TTC549 (cell line): Measurements from ENCODE around the gene THRB.

Experiments
- FAIRE-seq: peaks from 2 replicates; lab custom pipeline; 2012; peaks lifted over from hg19 to GRCh38; lab: Jason Lieb, UNC

The THRB gene

DNA sequence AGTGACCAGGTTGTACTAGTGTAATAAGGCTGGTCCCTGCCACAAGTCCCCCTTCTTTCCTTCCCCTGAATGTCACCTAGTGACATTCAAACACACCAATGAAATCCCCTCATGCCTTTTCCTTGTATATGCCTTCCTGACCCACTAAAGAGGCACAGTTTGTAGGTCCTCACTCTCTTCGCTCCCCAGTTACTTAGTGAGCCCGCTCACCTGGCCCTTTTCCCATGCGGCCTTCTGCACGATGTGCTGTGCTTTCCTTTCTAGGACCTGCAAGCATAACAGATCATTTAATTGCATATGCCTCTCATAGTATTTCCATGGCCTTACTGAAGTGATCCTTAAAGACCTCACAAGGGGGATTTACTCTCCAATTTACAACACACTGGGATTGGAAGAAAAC lies 146.3 kb downstream of the THRB start:
- no peak for FAIRE-seq

- FAIRE-seq: no peak
Measured at GRCh38 chr3:24344784-24345439, 149.7 kb downstream of the THRB start.

- FAIRE-seq: no peak
Measured at GRCh38 chr3:24343084-24343783, 151.4 kb downstream of the THRB start.

GRCh38 chr3:24342275-24342674 lies 152.4 kb downstream of the THRB start:
- no peak for FAIRE-seq

- no peak for FAIRE-seq
Measured at GRCh38 chr3:24341668-24342067, 153.0 kb downstream of the THRB start.

GRCh38 chr3:24340966-24341365 lies 153.7 kb downstream of the THRB start:
- FAIRE-seq: no peak

GRCh38 chr3:24340161-24340560 lies 154.5 kb downstream of the THRB start:
- no peak for FAIRE-seq

DNA sequence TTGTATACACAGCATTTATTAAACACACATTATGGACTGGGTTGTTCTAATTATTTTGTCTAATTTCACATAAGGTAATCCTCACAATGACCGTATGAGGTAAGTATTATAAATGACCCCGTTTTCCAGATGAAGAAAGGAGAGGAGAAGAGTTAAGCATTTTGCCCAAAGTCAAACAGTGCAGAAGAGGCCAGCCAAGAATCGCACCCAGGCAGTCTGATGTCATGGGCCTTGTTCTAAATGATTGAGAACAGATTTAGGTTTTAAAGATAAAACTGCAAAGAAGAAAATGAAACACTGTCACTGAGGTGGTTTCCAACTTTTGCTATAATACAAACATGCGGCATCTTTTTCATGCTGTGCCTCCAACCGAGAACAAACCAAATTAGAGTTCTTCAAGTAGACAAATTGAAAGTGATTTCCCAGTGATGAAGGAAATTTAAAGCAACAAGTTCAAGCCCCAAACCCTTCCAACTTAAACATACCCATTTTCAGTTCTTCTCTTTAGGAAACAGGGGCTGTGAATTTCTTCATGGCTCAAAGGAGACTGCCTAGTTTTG lies 155.3 kb downstream of the THRB start:
- no peak for FAIRE-seq

DNA sequence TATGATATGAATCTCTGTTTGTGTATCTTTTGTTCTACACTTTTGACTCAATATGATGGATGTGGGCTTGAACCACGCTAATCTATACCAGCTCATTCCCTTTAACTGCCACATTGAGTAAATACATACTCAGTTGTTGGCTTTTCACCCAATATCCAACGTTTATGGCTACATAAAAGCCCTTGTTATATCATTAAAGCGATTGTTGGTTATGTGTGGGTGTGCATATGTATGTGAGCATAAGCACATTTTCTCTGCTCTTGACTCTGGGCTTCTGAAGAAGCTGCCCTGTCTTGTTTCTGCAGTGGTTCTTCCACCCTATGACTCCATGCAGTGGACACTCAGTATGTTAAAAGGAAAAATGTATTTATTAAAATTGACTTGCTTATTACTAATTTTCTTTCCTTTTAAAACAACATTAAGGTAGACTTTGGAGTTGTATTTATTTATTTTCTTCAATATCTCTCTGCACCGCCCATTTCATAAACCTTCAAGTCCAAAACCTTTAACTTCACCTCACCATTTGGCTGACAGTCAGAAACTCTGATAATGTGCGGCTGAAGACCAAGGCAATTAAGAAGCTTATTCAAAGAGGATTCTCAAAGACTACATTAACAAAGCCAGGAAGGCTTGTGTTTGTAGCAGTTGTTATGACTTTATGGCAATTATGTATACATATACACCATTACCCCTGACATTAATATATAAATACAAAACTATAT lies 156.1 kb downstream of the THRB start:
- no peak for FAIRE-seq

GRCh38 chr3:24336101-24336500 lies 158.5 kb downstream of the THRB start:
- no peak for FAIRE-seq

DNA sequence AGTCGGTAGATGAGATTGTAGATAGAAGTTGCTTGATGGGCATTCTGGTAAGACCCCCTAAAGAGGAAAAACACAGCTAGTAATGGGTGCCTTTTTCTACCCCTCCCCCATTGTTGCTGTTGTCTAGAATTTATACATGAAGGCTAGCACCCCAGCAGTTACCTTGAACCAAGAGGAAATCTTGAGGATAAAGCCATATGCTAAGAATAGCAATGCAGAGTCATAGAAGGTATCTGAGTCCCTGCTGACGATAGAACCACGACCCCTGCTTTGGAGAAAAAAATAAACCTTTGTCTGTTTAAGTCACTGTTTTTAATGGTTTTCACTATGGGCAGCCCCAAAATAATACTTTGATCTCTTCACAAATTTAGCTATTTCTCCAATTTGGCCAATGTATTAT lies 162.6 kb downstream of the THRB start:
- FAIRE-seq: no peak

GRCh38 chr3:24323272-24323671 lies 171.4 kb downstream of the THRB start:
- FAIRE-seq: no peak

- FAIRE-seq: no peak
Measured at GRCh38 chr3:24320601-24321000, 174.0 kb downstream of the THRB start.

DNA sequence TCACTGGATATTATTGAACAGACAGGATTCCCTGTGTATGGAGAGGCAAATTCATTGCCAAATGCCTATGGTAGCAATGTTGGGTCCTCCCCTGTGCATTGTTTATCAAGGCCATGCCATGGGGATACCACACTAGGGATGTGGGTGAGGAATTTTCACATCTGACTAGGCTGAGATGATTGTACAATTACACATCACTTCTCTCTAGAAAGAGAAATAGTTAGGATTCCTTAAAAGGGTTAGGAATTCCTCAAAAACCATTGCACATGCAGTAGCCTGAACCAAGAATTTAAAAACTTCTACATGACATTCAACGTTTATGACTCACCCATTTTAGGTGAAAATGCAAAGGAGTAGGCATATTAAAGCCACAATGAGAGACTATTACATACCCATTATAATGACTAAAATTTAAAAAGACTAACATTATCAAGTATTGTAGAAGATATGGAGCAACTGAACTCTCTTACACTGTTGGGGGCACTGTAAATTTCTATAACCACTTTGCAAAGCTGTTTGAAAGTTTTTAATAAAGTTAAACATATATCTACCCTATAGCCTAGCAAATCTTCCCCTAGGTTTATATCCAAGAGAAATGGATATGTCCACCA lies 175.9 kb downstream of the THRB start:
- no peak for FAIRE-seq

DNA sequence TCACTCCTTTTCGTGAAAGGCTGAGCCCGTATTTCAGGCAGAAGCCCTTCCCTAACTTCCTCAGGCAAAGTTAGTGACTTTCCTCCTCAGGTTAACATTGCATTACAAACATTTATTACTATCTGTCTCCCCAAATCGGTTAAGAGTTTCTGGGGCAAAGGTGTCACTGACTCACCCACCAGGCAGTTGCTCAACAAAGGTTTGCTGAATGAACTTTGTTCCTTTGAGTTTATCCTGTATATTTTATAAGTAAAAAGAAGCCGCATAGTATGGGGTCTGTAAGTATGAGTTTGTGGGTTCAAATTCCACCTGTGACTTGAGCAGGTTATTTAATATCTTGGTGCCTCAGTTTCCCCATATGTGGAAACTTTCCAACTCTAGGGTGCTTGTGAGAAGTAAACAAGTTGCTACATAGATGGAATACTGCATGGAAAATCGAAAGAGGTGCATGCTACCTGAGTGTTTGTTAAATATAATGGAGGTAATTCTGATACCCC lies 177.7 kb downstream of the THRB start:
- FAIRE-seq: no peak

GRCh38 chr3:24315971-24316370 lies 178.7 kb downstream of the THRB start:
- no peak for FAIRE-seq

DNA sequence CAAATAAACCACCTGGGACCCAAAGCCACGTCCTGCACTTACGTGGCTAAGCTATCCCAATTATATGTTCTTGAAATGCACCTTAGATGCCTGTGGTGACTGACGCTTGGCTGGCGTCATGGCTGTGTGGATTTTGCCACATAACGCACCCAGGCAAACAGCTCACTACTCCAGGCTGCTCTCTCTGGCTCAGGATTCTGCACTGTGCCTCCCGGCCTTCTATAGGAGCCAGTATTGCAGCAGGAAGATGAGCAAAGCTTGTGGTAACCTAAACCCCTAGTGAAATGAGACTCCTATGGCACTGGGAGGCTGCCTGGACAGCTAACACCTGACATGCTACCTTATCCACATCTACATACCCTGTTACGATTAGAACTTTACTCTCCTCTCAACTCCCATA lies 179.3 kb downstream of the THRB start:
- no peak for FAIRE-seq

DNA sequence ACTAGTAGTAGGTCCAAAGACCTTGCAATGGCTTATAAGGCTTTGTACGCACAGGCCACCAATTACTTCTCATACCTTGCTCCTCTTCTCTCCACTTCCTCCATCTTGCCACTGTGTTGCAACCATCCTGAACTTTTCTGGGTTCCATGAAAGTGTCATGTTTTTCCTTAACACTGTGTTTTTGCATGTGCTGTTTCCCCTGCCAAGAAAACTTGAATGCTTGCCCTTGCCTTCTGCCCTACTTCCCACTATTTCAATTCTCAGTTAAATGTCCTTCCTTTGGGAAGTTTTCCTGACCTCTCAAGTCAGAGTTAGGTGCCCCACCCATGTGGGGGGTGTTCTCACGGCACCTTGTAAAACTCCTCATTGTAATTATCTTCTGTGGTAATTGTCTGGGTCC lies 182.8 kb downstream of the THRB start:
- FAIRE-seq: no peak

GRCh38 chr3:24310887-24311286 lies 183.8 kb downstream of the THRB start:
- FAIRE-seq: no peak

- FAIRE-seq: no peak
Measured at GRCh38 chr3:24306518-24306917, 188.1 kb downstream of the THRB start.

DNA sequence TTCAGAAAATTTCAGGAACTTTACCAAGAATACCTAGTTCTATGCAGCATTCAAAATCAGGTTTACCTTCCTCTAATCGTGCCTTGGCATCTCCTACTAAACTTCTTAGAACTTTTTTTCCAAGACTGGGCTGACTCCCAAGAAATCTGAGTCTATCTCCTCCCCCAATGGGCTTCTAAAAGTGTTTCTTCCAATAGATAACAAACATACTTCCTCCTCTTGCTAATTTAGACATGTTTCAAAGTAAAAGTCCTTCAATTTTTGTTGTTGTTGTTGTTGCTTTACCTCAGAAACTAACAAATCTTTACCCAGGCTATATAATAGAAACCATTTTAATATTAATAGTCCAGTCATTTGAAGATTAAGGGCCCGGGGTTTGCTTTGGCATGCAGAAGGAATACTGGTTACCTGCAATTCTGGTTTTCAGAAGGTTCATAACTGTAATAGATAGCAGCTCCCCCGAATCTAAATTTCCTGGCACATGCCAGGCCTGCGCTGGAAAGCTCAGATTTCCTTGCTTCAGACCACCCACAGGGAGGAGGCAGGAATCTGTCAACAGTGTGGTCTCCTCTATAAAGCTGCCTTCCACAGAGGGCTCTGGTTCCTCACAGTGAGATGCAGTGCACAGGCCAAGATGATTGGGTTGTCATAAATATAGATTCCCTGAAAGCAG lies 188.7 kb downstream of the THRB start:
- FAIRE-seq: no peak
